Right renal pelvis (tissue), 4 donors: ENCODE data around the gene ZNF502. TPM values are rescaled to one million over a fixed set of nuclear protein-coding genes. Genes with fewer than 3 reads are reported as not detected.
"Not testable (repeated sequence)": the region's sequence is repeated elsewhere in the genome, so short reads cannot be mapped to it uniquely, and the experiment has no call there.

Experiments
- DNase-seq, 4 donors: peaks; one replicate each; pipeline ENCODE4 v3.0.0-alpha.2; 2013; ENCODE audit warnings: low read depth in 4 of 4, low spot score in 3 of 4, missing footprints in 1 of 4
- polyA plus RNA-seq, 4 donors: library from polyadenylated mRNA; unstranded; fragments of 120-200 nt; gene quantifications; one replicate each; pipeline ENCODE4 v1.2.1, GENCODE V29; 2013; ENCODE audit not compliant: insufficient read length in 4 of 4

Gene ZNF502
- 10 to 100 TPM; 11.2 to 13.6 (median 13.5) TPM for polyA plus RNA-seq

- DNase-seq, result peak; percentile 79 to 88 (median 82)
Measured at GRCh38 chr3:44712455-44713075, at the start of gene ZNF502. TSS of gene ZNF502 (plus strand) at chr3:44712660. CDS start at chr3:44720262, 7,602 bp downstream.

GRCh38 chr3:44665173-44665572 lies 47.3 kb upstream of the ZNF502 start:
- DNase-seq, result no peak

GRCh38 chr3:44666346-44666745 lies 46.1 kb upstream of the ZNF502 start:
- DNase-seq, result no peak

GRCh38 chr3:44669760-44670159 lies 42.7 kb upstream of the ZNF502 start:
- no peak for DNase-seq

GRCh38 chr3:44673466-44673865 lies 39.0 kb upstream of the ZNF502 start:
- DNase-seq, result not testable (repeated sequence)

- no peak for DNase-seq
Measured at GRCh38 chr3:44674211-44674610, 38.2 kb upstream of the ZNF502 start.

- no peak for DNase-seq
Measured at GRCh38 chr3:44678480-44679116, 33.9 kb upstream of the ZNF502 start.

- no peak for DNase-seq
Measured at GRCh38 chr3:44680921-44681455, 31.5 kb upstream of the ZNF502 start.

GRCh38 chr3:44682182-44682896 lies 30.1 kb upstream of the ZNF502 start:
- no peak for DNase-seq

GRCh38 chr3:44685128-44685800 lies 27.2 kb upstream of the ZNF502 start:
- DNase-seq, result peak; percentile 40 to 62 (median 52)

- DNase-seq, result no peak
Measured at GRCh38 chr3:44687898-44688297, 24.6 kb upstream of the ZNF502 start.

- no peak for DNase-seq
Measured at GRCh38 chr3:44721231-44722102, 9.0 kb downstream of the ZNF502 start.

- no peak for DNase-seq
Measured at GRCh38 chr3:44722103-44722401, 9.6 kb downstream of the ZNF502 start.

GRCh38 chr3:44729384-44729910 lies 17.0 kb downstream of the ZNF502 start, which contains the start of gene ZNF501:
TSS of gene ZNF501 (plus strand) at chr3:44729635. CDS start at chr3:44734422, 4,787 bp downstream.
- peak; percentile 83 to 90 (median 86) for DNase-seq

- no peak for DNase-seq
Measured at GRCh38 chr3:44734646-44735168, 22.2 kb downstream of the ZNF502 start.

- no peak for DNase-seq
Measured at GRCh38 chr3:44761101-44761423, 48.6 kb downstream of the ZNF502 start.

- DNase-seq, result peak; percentile 89 to 96 (median 94)
Measured at GRCh38 chr3:44761424-44762169, 49.1 kb downstream of the ZNF502 start, which contains the start of the genes KIAA1143 and KIF15. TSS of gene KIAA1143 (minus strand) at chr3:44761619. CDS start at chr3:44761602, 17 bp downstream. TSS of gene KIF15 (plus strand) at chr3:44761794. CDS start at chr3:44761866, 72 bp downstream.

GRCh38 chr3:44762170-44762677 lies 49.8 kb downstream of the ZNF502 start:
- no peak for DNase-seq
